SHP77 treated with DMSO at 0.1 percent for 48 hours (cell line): ENCODE results near the gene ACSL6.

Experiments
- DNase-seq: peaks from one replicate; lab custom pipeline; 2025; lab: John Stamatoyannopoulos, UW

Gene ACSL6

DNA sequence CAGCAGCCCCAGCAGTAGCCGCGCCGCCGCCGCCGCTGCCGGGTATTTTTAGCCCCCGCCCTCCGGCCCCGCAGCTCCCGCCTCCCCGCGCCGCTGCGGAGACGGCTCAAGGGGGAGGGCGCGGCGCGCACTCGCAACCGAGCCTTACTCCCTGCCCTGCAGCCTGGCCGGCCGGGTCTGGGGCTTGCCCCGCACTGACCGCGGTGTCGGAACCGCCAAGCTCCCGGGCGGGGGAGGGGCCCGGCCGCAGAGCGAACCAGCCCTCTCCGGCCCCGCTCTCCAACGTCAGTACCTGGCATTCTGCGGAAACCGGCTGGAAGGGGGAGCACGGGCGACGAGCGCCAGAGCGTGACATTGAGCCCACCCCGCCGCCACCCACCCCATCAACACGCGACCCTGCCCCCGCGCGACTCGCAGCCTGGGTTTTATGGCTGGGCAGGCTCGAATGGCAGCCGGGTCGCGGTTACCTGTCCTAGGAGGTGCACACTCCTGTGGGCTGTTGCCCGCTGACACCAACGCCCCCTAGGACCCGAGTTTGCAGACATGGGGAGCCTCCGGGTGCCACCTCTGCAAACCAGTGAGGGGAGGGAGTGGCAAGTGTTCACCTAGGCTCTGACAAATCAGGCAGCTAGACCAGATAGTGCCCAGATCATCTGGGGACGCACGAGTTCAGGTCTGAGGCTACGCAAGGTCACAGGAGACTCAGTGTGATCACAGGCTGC, at the start of gene ACSL6:
ACSL6 (minus strand) TSS at position 37 of the 722 bp plus-strand sequence. CDS start 105 bp downstream, outside the sequence.
- DNase-seq = no peak

GRCh38 chr5:132060501-132061161, 49.2 kb upstream of the ACSL6 start, which contains the start of gene IL3:
IL3 (plus strand) TSS chr5:132060655; CDS start chr5:132060707, 52 bp downstream.
- DNase-seq = no peak

GRCh38 chr5:132059696-132060500, 48.4 kb upstream of the ACSL6 start:
- no peak for DNase-seq

DNA sequence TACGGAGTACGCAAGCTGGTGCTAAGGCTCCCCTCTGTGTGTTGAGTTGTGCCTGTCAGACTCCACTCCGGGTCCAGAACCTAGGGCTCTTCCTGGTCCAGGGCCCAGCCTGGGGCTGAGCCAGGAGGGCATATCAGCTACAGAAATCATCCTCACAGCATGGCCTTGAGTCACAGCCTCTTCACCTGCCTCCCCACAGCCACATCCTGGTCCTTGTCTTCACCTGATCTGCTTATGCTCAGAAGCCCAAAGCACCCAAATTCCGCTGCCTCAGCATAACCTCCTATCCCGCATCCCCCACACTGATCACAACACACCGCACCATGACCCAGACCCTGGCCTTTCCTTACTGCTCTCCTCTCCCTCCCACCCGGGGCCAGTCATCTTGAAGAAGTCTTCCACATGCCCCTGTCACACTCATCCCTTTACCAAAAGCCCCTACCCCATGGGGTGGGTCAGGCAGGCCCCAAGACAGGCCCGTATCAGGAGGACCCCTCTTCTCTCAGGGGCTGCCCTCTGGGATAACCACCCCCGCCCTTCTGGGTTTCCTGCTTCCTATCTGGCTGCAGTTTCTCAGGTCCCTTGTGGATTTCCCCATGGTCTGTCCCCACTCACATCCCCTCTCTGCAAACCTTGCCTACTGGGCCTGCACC, 47.7 kb upstream of the ACSL6 start:
- no peak for DNase-seq

GRCh38 chr5:132058646-132059042, 47.2 kb upstream of the ACSL6 start:
- no peak for DNase-seq

DNA sequence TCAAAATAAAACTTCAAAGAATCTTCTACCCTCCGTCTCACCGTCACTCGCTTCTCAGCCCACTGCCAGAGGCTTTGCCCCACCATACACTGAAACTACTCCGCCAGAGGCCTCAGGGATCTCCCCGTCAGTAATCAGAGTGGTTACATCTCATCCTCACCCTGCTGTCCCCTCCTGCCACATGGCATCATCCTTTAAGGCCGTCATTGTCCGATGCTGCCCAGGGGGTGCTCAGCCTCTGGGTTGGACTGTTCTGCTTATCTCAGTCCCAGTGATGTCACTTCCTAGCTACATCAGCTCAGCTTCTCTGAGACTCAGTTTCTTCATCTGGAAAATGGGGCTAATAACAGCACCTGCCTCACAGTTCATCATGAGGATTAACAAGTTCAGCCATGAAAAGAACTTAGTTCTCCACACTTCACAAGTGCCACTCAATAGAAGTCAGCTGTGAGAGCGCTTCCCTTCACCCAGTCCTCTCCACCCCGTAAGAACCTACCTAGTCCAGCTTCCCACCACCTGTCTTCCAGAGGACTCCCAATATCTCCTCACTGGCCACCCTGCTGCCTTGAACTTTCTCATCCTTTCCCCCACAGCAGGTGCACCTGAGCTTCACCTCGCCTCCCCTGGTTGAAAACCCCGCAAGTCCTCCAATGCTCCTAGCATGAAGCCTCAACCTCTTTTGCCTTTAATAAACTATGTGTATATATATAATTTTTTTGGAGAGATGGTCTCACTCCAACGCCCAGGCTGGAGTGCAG, 46.2 kb upstream of the ACSL6 start:
- no peak for DNase-seq

DNA sequence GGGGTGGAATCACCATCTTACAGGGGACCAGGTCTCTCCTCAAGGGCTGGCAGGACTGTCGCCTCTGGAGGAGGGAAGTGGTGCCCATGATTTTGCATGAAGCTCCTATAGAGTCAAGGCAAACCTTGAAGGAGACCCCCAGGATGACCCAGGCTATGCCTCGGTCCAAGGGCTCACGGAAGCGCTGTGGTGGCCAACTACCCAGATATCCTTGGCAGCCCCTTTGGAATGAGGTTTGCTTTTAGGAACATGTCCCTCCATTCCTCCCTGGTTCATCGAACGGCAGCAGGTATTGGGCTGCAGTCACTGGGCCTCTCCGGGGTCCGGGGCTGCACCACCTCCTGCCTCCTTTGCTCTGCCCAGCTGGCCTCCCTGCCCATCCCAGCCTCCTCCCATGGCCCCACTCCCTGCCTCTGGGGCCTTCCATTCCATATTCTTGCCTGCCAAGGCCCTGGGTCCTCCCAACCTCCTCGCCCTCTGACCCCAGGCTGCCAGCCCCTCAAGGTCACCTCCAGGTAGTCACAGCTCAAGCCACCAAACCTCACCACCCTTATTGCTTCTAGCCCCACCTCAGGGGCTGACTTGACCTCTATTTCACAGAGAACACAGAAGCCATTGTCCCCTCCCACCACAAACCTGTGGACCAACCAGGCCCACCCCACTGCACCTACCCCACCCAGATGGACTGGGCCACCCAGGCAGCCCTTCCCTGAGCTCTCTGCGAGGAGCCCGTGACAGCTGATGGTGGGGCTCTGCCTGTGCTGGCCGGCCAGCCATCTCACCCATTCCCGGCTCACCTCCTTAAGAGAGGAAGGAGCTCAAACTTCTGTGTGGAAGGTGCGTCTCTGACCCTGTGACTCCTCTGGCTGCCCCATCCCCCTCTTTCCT, 45.4 kb upstream of the ACSL6 start:
- DNase-seq = no peak

DNA sequence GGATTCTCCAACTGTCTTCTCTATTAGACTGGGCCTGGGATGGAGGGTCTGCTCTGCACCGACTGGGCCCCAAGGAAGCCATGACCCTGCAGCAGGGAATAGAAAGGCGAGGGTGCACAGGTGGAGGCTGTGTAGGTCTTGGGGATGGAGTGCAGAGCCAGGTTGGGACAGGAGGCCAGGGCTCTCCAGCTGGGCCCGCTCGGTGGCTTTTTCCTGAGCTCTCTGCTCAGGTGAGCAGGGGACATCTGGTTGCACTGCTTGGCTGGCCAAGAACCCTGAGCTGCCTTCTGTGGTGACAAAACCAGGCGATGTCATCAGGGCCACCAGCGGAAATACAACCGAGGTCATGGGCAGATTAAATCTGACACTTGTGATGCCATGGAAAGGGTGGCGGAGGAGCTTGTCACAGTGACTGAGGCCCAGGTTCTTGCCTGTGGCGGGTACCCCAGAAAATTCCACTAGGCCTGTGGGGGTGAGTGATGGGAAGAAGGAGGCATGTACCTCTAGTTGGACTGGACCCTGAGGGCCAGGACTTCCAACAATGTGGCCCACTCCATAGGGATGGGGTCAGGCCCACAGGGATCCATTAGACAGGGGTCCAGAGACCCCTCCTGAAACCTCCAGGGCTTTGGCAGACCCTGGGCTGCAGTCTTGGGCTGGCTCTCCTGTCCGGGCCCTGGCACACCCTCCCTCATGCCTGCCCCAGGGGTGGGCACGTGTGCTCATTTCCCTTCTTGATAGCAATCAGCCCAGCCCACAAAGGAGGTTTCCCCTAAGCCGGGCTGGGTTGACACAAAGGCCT, 44.6 kb upstream of the ACSL6 start:
- DNase-seq = no peak

DNA sequence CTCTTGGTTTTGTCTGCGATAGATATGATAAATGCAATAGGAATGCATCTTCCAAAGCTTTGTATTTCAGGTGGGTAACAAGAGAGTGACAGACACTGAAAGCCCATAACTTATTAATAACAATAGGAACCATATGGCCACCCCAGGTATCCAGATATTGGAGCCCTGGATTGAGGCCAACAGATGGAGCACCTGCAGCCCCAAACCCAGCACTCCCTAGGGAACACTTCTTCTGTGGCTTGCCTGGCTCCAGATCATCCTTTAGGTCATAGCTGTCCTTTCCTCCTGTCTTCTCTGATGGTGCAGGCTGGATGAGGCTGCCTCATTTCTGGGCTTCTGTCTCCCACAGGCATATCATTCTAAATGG, 44.0 kb upstream of the ACSL6 start:
- DNase-seq = no peak

GRCh38 chr5:132054697-132055440, 43.4 kb upstream of the ACSL6 start:
- DNase-seq = no peak

GRCh38 chr5:132054031-132054696, 42.7 kb upstream of the ACSL6 start:
- DNase-seq = no peak

GRCh38 chr5:132053483-132053882, 42.0 kb upstream of the ACSL6 start:
- DNase-seq = no peak

- no peak for DNase-seq
Observed at GRCh38 chr5:132052520-132052919, 41.1 kb upstream of the ACSL6 start.

GRCh38 chr5:132050661-132051552, 39.4 kb upstream of the ACSL6 start:
- peak; percentile 2 for DNase-seq

GRCh38 chr5:132050136-132050535, 38.7 kb upstream of the ACSL6 start:
- no peak for DNase-seq

DNA sequence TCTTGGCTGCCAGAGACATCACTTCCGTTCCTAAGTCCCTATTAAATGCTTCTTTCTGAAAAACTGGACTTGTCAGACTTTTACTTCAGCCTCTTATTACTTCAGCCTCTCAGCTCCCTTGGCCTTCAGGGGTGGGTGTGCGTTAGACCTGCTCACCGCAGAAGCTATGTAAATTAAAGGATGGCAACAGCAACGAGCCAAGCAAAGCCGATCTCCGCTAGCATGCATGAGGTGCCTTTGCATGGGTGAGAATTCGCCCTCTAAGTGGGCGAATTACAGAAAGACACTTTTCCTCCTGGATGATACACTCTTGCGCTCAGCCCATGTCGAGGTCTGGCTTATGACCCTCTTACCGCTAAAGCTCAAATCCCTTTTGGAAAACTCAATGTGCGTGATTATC, 38.1 kb upstream of the ACSL6 start:
- no peak for DNase-seq

GRCh38 chr5:132049093-132049492, 37.6 kb upstream of the ACSL6 start:
- DNase-seq = no peak
